ENCODE data around the gene POSTN.

GRCh38 chr13:37597477-37598025 is 1.0 kb downstream of the POSTN start:
- TF ChIP-seq MAX (IDR thresholded peaks at IDR 0.05) (no peak), CTCF (IDR thresholded peaks at IDR 0.05; ENCODE audit: low read depth, low read length, missing input control) (no peak)

Data from liver (tissue), 2 donors.